Measurements from ENCODE around the gene HOXC11. TPM values are rescaled to one million over a fixed set of nuclear protein-coding genes. Genes with fewer than 3 reads are reported as not detected.

The HOXC11 gene
- total RNA-seq, 1 experiment from 2014 or later, result 1.7 TPM

DNA sequence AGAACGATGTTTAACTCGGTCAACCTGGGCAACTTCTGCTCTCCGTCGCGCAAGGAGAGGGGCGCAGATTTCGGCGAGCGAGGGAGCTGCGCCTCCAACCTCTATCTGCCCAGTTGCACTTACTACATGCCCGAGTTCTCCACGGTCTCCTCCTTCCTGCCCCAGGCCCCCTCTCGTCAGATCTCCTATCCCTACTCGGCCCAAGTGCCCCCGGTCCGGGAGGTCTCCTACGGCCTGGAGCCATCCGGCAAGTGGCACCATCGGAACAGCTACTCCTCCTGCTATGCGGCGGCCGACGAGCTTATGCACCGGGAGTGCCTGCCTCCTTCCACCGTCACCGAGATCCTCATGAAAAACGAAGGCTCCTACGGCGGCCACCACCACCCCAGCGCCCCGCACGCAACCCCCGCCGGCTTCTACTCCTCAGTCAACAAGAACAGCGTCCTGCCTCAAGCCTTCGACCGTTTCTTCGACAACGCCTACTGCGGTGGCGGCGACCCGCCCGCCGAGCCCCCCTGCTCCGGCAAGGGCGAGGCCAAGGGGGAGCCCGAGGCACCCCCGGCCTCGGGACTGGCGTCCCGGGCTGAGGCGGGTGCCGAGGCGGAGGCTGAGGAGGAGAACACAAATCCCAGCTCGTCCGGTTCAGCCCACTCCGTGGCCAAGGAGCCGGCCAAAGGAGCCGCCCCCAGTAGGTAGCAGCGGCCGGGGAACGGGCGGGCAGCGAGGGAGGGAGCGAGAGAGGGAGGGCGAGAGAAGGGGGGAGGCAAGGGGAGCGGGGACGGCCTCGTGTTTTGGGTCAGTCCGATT, 513 bp downstream of the HOXC11 start:
- peak; percentile 77 for DNase-seq (ENCODE audit: low read depth)

DNA sequence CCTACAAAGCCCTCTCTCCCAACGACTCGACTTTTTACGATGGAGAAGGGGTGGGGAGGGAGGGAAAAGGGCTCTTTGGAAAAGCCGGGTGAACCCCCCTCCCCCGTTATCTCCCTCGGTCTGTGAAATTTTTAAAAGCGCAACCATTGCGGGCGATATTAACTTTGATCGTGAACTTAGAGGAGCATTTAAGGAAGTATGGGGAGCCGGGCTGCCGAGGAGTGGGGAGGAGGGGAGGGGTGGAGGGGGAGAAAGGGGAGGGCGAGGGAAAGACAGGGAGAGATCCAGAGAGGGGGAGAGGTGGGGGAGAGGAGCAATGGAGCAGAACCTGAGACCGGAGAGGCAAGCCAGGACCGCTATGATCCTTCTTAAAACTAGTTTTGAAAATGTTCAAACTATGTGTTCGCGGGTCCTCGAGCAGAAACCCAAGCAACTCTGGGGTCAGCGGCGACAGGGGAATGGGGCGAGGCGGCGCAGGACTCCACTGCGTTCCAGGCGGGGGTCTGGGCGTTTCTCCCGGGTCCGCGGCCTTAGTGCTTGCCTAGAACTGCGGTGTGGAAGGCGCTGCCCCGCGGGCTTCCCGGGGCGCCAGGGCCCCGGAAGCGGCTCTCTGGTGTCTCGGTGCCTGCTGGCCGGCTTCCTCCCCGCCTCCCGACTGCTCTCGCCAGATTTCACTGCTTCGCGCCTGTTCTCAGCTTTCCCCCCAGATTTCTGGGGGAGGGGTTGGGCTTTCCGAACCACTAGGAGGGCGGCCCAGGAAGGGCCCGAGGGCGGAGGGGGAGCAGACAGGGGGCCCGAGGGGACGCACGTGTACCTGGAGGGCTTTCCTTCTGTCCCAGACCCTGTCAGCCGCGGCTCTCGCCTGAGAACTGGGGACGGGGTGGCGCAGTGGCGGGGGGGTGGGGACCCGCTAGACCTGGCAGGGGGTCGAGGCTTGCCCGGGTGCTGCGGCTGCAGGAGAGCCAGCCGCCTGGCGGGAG, 1.4 kb downstream of the HOXC11 start, which contains the start of gene HOTAIR:
TSS of gene HOTAIR (minus strand) at position 871 of the 980 bp plus-strand sequence.
- DNase-seq (ENCODE audit: low read depth), result peak; percentile 73

DNA sequence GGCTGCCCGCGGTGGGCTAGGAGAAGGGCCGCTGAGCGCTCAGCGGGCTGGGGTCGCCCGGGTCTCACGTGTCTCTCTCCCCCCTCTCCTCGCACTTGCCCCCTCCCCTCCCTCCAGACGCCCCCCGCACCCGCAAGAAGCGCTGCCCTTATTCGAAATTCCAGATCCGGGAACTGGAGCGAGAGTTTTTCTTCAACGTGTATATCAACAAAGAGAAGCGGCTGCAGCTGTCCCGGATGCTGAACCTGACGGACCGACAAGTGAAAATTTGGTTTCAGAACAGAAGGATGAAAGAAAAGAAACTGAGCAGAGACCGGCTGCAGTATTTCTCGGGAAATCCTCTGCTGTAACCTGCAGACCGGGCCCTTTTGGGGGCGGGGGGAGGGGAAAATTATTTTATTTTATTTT, 2.1 kb downstream of the HOXC11 start:
- DNase-seq (ENCODE audit: low read depth), result no peak

DNA sequence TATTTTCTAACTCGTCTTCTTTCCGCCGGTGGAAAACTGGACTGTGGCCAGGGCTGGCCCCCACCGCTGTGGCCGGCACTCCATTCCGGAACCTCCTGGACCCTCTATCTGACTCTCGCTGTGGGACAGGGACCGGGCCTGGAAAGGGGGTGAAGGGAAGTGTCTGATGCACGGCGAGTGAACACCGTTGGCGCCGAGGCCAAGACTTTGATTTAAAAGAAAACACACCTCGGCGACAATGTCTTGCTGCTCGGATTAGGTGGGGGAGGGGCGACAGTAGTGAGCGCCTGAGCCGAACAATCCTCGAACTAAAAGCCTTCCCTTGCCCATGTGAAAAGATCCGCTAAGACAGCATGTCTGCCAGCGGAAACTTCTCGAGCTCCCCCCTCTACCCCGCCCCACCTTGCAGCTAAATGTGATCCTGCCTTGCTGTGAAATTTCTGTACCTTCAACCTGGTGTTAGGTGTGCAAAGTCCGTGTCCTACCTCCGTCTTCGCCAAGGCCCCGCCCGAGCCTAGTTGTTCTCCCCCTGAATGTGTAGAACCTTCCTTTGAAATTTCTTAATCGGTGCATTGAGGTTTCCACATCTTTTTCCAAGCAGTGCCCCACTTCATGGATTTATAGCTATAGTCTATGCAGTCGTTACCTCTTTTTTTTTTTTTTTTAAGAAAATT, 2.7 kb downstream of the HOXC11 start:
- DNase-seq (ENCODE audit: low read depth), result no peak

DNA sequence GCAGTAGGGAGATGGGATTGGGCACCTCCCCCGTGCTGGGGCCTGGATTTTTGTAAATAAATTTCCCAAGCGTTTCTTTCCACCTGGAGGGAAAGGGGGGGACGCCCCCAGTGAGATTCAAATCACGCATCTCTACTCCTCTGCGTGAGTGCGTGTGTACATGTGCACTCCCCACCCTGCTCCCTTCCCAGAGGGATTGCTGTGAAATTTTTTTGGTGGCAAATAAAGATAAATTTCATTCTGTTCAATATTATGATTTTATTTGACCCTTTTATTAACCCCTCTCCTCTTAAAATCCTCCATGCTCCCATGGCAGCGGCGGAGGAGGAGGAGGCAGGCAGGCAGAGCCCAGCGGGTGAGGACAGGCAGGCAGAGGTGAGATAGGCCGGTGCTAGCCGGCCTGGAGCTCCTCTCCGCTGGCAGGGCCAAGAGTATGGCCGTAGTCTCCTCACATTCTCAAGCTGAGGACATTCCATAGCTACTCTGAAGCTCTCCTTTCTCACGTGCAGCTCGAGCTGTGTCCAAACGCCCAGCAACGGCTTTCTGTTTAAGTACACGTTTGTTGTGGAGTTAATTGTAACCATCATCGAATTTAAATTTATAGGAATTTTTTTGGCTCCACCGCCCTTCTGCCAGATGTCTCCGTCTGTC, 3.4 kb downstream of the HOXC11 start:
- DNase-seq (ENCODE audit: low read depth), result no peak

DNA sequence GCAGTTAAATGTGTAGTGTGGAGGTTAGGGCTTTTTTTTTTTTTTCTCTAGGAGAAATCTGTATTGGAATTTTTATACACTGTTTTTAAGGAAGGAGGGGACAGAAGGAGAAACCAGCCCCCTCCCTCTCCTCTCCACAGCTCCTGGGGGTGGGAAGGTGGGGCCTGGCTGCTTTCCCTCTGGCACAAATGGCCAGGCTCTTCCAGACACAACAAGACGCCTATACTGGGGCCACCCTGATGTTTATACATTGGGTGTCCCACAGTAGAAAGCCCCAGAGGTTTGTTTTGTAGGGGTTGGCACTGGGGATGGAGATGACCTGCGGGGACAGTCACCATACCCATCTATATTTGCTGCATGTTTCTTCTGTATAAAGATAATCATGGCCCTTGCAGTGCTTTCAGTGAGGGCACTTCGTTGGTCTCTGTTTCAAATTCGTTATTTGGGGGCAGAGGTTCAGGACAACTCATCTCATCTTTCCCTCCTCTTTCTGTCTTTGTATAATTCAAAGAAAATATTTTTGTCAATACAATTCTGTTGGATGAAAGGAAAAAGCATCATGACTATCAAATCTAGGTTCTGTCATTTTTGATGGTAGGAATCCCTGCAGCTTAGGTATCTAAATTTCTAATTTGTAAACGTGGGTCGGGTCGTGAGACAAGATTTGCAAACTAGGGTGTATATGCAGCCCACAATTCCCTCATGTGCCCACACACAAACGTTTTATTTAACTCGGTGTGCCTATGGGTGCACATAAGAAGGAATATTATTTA, 4.1 kb downstream of the HOXC11 start:
- no peak for DNase-seq (ENCODE audit: low read depth)

DNA sequence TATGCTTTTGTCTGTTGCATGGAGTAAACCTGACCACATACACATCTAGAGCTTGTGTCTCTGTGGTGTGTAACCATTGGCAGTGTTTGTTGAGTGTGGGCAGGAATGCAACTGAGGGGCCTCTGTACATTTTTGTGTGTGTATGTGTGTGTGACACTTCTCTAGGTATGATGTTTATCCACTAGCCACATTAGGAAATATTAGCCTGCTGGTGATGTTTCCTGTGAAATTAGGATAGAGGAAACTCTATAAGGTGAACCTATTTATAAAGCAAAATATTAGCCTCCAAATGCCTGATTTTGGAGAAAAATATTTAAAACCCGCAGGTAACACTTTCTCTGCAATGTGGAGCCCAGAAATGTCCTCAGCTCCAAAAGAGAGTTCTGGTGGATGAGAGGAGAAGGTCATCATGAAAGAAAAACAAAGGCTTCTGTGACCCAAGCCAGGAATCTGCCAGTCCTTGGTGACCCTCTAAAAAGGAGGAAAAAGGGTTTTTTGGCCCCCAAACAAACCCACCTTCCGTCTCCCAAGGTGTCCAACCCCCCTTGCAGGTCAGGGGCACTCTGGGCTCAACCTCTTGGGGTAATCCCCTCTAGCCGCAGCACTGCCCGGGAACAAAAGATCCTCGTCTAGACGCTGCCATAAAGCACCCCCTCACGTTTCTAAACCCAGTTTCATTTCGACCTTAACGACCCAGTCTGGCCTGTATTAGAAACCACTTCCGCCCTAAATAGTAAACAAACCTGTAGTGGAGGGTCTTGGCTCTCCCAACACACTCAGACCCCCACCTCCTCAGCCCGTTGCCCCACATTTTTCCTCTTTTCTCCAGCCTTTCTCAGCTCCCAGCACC, 4.9 kb downstream of the HOXC11 start:
- DNase-seq (ENCODE audit: low read depth), result no peak

DNA sequence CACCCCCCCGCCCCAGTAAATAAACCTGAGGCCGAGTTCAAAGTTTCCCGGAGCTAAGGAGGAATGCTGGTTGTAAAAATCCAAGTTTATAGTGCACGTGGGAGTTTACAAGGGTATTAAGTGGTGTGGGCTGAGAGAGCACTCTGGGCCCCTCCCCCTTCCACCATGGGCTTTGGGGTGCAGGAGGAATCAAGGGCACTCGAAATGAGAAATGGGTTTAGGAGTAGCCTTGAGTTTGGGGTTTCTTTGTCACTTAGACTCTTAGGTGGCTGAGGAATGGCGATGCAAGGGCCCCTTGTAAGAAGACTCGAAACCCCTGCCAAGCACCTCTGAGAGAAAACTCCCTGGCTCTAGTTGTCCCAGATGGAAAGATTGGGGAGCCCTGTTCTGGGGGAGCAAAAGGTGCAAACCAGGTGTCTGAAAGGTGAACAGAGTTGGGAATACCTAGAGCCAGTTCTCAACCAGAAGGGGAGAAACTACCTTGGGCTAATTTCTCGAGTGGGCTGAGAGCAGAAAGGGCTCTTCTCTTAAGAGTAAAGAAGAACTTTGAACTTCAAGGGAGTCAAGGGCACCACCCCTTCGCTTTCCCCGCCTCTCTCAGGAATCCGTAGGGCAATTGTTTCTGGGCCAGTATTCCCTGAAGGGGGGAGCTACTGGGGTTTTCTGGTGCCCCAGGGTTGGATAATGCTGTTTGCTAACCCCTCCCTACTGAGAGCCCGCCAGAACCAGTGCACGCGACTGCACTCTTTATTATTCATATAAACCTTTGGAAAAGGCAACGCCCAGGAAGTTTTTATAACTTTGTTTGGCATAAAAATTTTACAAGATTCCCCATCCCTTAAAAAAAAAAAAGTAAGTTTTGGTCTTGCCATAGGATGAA, 5.8 kb downstream of the HOXC11 start:
- DNase-seq (ENCODE audit: low read depth), result peak; percentile 60

DNA sequence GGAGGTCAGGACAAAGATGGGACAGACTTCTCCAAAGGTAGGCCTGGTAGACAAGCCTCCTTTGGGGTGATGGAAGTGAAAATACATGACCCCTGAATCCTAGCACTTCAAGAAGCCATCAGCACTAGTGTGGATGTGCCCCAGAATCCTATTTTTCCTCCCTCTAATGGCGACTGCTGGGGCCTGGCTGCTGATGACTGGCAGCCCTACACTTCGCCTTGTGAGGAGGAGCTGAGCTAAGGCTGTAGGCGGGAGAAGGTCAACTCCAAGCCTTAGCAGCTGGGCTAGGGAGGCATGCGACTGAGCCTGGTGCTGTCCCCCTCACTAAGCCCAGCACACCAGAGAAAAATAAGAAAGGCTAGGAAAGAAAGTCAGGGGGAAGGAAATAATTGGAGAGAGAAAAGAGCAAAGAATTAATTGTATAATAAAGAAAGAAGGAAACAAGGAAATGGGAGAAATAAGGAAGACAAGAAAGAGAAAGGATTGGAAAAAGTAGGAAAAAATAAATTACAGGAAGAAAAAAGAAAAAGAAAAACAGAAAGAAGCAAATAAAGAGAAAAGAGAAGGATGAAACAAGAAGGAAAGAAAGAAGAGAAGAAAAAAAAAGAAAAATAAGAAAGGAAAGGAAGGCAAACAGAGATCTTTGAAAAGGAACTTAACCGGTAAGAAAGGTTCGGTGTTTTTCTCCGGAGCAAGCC, 7.3 kb downstream of the HOXC11 start:
- DNase-seq (ENCODE audit: low read depth), result no peak

DNA sequence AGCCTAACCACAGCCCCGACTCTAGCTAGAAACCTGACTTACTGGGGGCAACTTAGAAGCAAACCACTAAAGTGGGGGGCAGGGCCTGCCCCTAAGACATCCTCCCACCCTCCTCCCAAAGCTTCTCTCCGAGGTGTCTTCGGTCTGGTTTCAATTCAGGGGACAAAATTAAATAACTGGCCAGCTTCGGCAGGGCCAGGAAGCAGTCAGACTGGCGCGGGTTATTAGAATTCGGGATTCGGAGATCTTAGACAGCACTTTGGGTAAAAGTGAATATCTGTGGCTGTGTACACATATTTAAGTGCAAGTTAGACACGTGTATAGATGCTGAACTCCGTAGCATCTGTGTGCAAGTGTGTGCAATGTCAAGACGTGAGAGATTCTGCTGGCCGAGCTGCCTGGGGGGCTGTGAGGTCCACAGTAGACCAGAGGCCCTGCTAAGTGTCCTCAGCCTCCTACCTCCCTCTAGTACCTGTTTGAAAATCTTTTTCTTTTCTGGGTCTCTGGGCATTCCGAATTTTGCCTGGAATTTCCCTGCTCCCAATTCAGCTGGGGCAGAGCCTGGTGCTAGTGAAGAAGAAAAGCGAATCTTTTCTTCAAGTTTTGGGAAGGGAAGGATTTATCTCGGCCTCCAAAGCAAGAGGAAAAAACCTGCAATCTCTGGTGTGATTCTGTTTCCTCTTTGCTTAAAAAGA, 8.0 kb downstream of the HOXC11 start:
- DNase-seq (ENCODE audit: low read depth), result no peak

DNA sequence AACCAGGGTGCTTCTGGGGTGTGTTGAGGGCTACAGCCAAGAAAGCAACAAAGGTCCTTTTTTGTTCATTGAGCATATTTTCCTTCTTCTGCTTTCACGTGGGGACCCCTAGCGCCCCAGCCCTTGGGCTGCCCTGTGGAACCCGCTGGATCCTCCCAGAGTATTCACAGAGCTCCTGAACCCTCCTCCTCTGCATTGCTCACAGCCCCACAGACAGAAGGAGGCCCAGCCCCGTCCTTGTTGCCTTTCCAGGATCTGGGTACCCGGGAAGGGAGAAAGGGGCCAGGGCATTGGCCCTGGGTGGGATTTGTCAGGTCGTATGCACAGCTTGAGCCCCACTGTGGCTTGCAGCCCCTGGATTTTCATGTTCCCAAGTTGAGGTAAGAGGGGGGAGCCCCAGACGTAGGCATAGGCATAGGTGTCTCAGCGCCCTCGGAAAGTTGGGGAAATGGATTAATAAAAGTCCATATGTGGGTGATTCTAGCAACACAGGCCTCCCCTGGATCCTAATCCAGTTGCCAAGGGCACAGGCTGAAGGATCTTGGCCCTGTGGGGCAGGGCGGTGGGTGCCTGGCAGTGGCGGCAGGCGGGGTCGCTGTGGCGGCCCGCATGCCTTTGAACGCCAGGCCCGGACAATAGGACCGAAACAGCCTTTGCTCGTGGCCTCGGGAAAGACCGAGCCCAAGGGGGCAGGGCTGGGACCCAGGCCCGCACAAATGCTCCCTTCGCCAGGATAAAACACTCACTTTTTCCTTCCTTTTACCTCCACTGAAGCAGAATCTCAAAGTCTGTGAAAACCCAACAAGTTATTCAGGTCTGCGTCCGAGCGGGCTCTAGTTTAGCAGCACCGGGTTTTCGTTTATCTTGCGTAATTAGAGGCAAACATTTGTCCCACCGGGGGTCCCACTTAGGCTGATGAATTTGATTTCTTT, 9.0 kb downstream of the HOXC11 start:
- DNase-seq (ENCODE audit: low read depth), result no peak

DNA sequence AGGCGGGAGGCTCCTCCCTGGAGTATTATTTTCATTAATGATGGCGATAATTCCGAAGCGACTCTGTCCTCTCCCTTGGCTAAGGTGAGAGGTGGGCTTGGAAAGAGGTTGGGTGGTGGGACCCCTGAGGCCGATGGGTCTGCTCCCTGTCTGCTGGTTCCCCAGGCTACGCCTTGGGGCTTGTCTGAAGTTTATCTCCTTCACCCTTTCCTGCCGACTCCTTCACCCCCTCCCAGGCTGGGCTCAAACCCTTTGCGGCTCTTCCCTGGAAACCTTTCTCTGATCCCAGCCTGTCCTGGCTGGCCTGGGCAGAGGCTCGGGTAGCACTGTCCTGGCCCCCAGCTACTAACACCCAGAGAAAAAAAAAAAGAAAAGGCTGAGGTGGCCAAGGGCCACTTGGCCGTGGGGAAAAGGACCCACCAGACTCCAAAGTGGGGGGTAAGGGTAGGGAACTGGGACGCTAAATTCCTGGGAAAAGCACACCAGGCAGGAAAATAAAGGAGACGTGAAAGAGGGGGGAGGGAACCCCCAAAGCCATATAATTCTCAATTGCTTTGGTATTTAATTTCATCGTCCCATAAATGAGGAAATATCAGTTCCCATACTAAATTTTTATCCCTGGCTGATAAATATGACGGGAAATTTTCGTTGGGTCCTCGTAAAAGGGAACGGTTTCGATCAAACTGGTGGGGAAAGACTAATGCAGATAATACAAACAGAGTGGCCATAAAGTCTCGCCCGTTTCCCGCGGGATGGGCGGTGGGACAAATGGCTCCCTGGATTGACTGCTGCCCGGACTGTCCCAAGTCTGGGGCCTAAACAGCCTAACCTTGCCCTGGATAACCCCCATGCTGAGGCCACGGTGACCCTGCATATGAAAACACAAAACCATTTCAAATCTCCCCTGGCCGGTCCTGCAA, 10.0 kb downstream of the HOXC11 start:
- no peak for DNase-seq (ENCODE audit: low read depth)

DNA sequence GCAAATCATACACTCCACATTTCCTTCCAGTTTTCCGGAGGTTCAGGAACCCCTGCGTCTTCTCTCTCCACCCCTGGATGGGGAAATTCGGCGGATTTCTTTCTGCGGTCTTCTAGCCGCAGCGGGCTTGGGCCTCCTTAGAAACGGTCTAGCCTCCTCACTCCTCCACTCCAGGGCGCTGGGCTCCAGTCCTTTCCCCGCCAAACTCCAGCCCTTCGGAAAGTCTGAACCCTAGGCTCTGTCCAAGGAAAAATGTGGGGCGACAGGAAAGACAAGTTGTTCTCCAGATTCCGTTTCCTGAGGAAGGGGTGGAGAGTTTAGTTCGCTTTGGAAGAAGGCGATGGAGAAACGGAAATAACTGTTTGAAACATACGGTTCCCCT, 10.6 kb downstream of the HOXC11 start:
- DNase-seq (ENCODE audit: low read depth), result no peak

DNA sequence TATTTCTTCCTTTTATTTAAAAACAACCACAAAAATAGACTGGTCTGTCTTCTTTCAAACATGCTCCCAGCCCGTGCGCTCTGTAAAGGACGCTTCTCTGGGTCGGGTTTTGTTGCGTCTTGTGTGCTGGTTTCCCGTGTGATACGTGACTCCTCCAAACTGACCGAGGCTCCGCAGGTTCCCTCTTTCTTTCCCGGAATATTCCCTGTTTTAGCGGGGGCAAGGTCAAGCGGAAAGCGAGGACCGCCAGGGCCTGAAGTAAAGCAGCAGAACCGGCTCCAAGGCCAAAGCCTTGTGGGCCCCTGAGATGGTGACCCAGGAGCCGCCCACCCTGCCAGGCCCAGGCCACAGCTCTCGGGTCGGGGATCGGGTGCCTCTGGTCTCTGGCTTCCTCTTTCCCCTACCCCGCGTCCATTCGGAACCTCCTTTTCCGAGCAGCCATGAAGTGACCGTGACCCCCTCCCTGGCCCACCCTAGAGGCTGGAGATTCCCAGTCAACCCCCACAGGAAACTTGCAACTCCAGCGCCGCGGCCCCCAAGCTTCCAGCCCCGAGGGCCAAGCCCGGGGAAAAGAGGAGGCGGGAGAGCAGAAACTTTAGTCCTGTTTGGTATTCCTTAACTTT, 11.1 kb downstream of the HOXC11 start:
- DNase-seq (ENCODE audit: low read depth), result no peak
